Measurements from ENCODE around the gene ITIH6.
"Not testable (repeated sequence)": the region's sequence is repeated elsewhere in the genome, so short reads cannot be mapped to it uniquely, and the experiment has no call there.

Gene ITIH6

GRCh38 chrX:54798137-54798536, at the start of gene ITIH6:
Gene ITIH6 (minus strand): TSS chrX:54798255. CDS start chrX:54798210, 45 bp downstream.
- in situ Hi-C loops (cut with HindIII; ENCODE audit: low sequenced_read_pairs) = no loop called here

- in situ Hi-C loops (cut with HindIII; ENCODE audit: low sequenced_read_pairs) = not testable (repeated sequence)
Measured at GRCh38 chrX:54847700-54848099, 49.6 kb upstream of the ITIH6 start.

GRCh38 chrX:54843050-54843449, 45.0 kb upstream of the ITIH6 start:
- in situ Hi-C loops (cut with HindIII; ENCODE audit: low sequenced_read_pairs) = no loop called here

- in situ Hi-C loops (cut with HindIII; ENCODE audit: low sequenced_read_pairs) = no loop called here
Measured at GRCh38 chrX:54842607-54843006, 44.6 kb upstream of the ITIH6 start.

GRCh38 chrX:54841184-54841874, 43.3 kb upstream of the ITIH6 start:
- in situ Hi-C loops (cut with HindIII; ENCODE audit: low sequenced_read_pairs) = not testable (repeated sequence)

- in situ Hi-C loops (cut with HindIII; ENCODE audit: low sequenced_read_pairs) = no loop called here
Measured at GRCh38 chrX:54838583-54838982, 40.5 kb upstream of the ITIH6 start.

GRCh38 chrX:54826598-54826997, 28.5 kb upstream of the ITIH6 start:
- in situ Hi-C loops (cut with HindIII; ENCODE audit: low sequenced_read_pairs) = no loop called here

- in situ Hi-C loops (cut with HindIII; ENCODE audit: low sequenced_read_pairs) = no loop called here
Measured at GRCh38 chrX:54825716-54826438, 27.8 kb upstream of the ITIH6 start.

- in situ Hi-C loops (cut with HindIII; ENCODE audit: low sequenced_read_pairs) = no loop called here
Measured at GRCh38 chrX:54824722-54825121, 26.7 kb upstream of the ITIH6 start.

GRCh38 chrX:54824195-54824594, 26.1 kb upstream of the ITIH6 start:
- in situ Hi-C loops (cut with HindIII; ENCODE audit: low sequenced_read_pairs) = no loop called here

- in situ Hi-C loops (cut with HindIII; ENCODE audit: low sequenced_read_pairs) = no loop called here
Measured at GRCh38 chrX:54821310-54821709, 23.3 kb upstream of the ITIH6 start.

- in situ Hi-C loops (cut with HindIII; ENCODE audit: low sequenced_read_pairs) = no loop called here
Measured at GRCh38 chrX:54820737-54821136, 22.7 kb upstream of the ITIH6 start.

GRCh38 chrX:54819201-54819600, 21.1 kb upstream of the ITIH6 start:
- in situ Hi-C loops (cut with HindIII; ENCODE audit: low sequenced_read_pairs) = no loop called here

GRCh38 chrX:54818221-54818620, 20.2 kb upstream of the ITIH6 start:
- in situ Hi-C loops (cut with HindIII; ENCODE audit: low sequenced_read_pairs) = no loop called here

GRCh38 chrX:54817220-54817820, 19.3 kb upstream of the ITIH6 start:
- in situ Hi-C loops (cut with HindIII; ENCODE audit: low sequenced_read_pairs) = no loop called here

GRCh38 chrX:54812306-54812705, 14.3 kb upstream of the ITIH6 start:
- in situ Hi-C loops (cut with HindIII; ENCODE audit: low sequenced_read_pairs) = no loop called here

GRCh38 chrX:54811301-54811885, 13.3 kb upstream of the ITIH6 start:
- in situ Hi-C loops (cut with HindIII; ENCODE audit: low sequenced_read_pairs) = no loop called here

- in situ Hi-C loops (cut with HindIII; ENCODE audit: low sequenced_read_pairs) = no loop called here
Measured at GRCh38 chrX:54810532-54810931, 12.5 kb upstream of the ITIH6 start.

GRCh38 chrX:54808605-54809483, 10.8 kb upstream of the ITIH6 start:
- in situ Hi-C loops (cut with HindIII; ENCODE audit: low sequenced_read_pairs) = no loop called here

- in situ Hi-C loops (cut with HindIII; ENCODE audit: low sequenced_read_pairs) = no loop called here
Measured at GRCh38 chrX:54808109-54808604, 10.1 kb upstream of the ITIH6 start.
